H1 (cell line): ENCODE measurements around the gene DLG4. TPM values are rescaled to one million over a fixed set of nuclear protein-coding genes. Genes with fewer than 3 reads are reported as not detected.

Experiments
- HDAC2 ChIP-seq, 2 experiments: fragments of 300-600 bp in 1 of 2; sonication (generic) in 1 of 2; IDR thresholded peaks; 2 replicates each; pipeline ENCODE4 v1.6.1; 2011 to 2012; ENCODE audit warnings: low read depth in 2 of 2, low read length in 2 of 2, mild to moderate bottlenecking in 2 of 2, moderate library complexity in 2 of 2, borderline replicate concordance in 1 of 2, inconsistent platforms in 1 of 2
- TBP ChIP-seq: IDR thresholded peaks from 2 replicates; pipeline ENCODE4 v1.6.1; 2011; ENCODE audit warnings: low read depth, low read length, improper control_type of control experiment
- polyA plus RNA-seq, 7 experiments: library from polyadenylated mRNA; depleted of rRNA in 3 of 7; stranded (reverse) in 5 of 7; unstranded in 2 of 7; fragments of >200 nt in 5 of 7; fragments of 200-250 nt in 2 of 7; gene quantifications; 1 replicate in 5 of 7; 2 replicates in 1 of 7; 4 replicates in 1 of 7; pipeline versions ENCODE4 v1.2.1 to v1.2.3, GENCODE V29; 2011 to 2013; ENCODE audit warnings: missing spikeins in 2 of 7, mixed read lengths in 2 of 7
- total RNA-seq: library from RNA; stranded (reverse); fragmentation: NEBNext Ultra II Directional; extraction: Animal tissue kit (Norgen Biotek cat#: 25700); gene quantifications from 2 replicates; pipeline ENCODE4 v1.2.1, GENCODE V29; 2021

The DLG4 gene
- total and polyA plus RNA-seq, 2 of the 8 experiments (the other 6 are each of a cell fraction or from before 2014, with no cell fraction given): 18.9 to 45.9 TPM

- TF ChIP-seq HDAC2 (IDR thresholded peaks at IDR 0.05; ENCODE audit: borderline replicate concordance in 1 of 2, low read depth in 2 of 2, low read length in 2 of 2) (peak in 1 of 2 experiments; percentile 53; a peak in 1 of 4 replicates), TBP (peak; percentile 97)
Measured at GRCh38 chr17:7262192-7262934, 42.7 kb upstream of the DLG4 start, which contains the start of gene CLDN7 (continued).
